GM19240 (cell line): ENCODE data around the gene LDLRAD3.

Experiments used
- DNase-seq: peaks from one replicate; pipeline ENCODE4 v3.0.0; 2011; ENCODE audit warnings: low spot score; ENCODE audit not compliant: insufficient read length

The LDLRAD3 gene

DNA sequence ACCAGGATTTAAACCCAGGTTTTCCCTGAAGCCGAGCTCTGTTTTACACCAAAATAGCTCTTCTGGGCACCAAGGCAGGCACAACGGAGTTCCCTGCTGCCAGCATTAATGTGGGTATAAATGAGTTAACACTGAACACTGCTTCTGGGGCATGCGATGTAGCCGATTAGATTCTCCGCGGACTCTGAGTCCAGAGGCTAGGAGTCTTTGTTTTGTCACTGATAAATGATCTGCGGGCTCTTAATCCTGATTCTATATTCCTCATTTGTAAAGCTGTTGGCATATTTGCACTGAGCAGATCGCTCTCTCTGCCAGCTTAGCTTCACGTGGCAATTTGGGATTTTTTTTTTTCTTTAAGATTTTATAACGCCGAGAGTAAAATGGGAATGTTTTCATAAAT is 16.8 kb upstream of the LDLRAD3 start:
- DNase-seq: no peak

DNA sequence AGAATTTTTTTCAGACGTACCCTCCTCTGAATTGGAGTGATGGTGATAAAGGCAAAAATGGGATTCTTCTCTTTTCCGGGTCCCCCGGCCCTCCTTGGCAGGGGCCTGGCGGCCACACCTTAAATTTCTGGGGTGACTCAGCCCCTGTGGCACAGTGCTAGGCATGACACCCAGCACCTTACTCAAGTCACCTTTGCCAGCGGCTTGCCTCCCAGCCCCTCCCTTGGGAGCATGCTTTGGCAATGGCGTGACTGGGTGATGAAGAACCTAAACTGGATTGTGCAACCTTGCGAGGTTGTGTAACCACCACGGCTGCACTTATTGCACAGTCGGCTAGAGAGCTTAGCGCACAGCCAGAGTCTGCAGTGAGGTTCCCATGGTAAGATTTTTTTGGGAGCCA is 16.2 kb upstream of the LDLRAD3 start:
- no peak for DNase-seq

DNA sequence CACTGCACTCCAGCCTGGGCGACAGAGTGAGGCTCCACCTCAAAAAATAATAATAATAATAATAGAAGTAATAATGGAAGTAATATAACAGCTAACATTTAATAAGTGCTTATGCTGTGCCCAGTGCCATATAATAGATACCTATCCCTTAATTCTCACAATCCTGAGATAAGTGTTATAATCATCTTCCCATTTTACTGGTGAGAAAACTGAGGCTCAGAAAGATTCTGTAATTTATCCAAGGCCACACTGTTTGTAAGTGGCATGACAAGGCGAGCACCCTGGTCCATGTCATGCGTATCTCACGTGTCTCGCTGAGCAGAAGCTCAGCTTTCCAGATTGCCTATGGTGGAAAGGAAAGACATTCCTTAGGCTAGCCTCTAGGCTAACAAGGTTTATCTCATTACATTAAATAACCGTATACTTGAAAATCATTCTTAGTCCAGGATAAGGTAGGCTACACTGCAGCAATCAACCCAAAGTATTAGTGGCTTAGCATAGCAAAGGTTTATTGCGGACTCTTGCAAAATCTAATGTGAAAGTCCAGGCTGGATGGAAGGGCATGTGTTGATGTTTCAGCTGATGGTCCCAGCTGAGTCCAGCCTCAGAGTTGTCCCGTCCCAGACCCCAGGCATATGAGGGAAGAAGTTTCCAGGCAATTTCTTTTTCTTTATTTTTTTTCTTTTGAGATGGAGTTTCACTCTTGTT is 15.0 kb upstream of the LDLRAD3 start:
- no peak for DNase-seq

DNA sequence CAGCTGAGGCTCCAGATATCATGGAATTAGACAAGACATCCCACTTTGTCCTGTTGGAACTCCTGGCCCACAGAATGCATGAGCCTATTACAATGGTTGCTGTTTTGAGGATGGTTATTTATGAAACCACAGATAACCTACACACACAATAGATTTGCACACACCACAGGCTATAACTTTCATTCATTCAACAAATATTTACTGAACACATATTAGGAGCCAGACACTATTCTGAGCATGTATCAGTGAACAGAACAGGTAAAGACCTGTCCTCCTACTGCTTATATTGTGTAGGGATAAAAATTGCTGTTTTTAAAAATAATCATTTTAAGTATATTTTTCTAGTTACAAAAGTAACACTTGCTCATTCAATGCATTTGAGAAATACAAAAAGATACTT is 13.4 kb upstream of the LDLRAD3 start:
- no peak for DNase-seq

DNA sequence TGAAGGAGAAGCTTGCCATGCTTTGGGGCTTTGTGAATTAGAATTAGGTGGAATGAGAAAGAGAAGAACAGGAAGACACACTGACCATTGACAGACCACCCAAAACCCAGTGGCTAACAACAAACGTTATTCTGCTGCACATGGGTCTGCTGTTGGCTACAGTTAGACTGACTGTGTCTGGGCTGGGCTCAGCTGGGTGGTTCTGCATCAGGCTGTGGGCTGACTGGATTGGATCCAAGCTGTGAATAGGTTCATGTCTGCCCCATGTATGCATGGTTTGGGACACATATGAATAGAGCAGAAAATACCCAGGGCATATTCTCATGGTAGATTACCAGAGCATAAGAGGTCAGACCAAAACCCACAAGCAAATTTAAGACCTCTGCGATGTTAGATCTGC is 11.7 kb upstream of the LDLRAD3 start:
- no peak for DNase-seq

DNA sequence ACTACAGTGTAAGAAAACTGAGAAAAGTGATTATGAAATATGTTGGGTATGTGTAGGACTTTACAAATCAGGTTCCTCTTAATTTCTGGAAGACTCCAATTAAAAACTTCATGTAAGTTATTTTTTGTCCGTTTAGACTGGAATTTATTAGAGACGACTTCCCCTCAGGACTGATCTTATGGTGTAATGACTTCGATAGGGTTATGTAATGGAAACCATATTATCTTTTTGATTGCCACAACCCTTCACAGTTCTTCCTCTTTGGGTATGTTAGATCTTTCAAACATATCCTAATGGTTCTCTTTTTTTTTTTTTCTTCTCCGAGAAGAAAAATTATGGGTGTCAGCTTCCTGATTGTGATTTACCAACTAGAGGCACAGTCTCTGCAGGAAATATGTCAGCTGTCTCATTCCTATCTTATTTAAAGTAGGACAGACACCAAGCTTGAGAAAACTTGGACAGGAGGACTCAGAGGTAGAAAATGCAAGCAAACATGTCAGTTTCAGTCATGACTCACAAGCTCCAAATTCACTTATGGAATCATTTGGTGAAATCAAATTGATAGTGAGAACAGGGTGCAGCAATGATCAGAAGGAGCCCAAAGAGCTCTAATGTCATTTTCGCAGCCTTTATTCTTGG is 11.1 kb upstream of the LDLRAD3 start:
- no peak for DNase-seq

DNA sequence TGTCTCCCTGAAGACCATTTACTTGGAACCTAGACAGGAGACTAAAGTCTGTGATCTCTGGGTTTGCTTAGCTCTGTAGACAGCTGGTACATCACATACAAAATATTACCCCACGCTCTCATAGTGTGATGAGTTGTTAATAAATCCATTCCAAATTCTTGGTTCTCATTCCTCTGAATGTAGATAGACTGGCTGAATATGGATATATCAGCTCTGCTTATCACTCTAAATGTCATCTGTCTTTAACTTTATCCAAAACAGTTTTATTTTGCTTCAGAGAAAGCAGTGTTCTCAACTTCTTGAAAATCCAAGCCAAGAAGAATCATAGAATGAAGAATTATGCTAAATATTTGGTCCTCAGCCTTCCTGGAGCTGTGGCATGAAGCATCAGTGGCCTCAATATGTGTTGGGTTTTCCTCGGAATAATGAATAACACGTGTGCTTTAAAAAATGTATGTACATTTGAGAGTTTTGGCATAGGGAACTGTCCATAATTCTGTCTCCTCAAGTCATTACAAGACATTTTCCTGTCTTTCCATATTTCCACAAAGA is 10.5 kb upstream of the LDLRAD3 start:
- DNase-seq: no peak

DNA sequence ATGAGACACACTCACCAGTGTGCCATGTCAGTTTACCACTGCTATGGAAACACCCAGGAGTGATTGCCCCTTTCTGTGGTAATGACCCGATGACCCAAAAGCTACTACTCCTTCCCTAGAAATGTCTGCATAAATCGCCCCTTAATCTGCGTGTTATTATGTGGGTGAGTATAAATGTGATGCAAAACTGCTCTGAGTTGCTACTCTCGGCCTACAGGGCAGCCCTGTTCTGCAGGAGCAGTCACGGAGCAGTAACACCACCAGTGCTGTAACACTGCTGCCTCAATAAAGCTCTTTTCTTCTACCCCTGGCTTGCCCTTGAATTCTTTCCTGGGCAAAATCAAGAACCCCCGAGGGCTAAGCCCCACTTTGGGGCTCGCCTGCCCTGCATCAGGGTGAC is 9.6 kb upstream of the LDLRAD3 start:
- no peak for DNase-seq

DNA sequence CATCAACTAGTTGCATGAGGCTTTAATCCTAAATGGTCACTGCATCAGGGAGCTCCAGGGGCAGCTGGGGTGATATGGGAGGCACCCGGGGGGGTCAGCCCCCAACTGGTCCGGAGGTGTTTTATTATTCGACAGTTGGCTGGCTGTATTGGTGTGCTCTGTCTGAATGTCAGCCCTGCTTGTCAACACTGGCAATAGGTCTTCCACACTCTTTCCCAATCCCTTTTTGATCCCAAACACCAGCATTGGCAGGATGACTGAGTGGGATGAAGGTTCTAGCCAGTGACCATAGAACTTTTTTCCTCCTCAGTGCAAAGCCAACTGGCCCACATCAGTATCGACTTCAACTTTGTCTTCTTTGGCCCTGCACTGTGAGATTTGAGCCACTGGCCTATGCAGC is 8.9 kb upstream of the LDLRAD3 start:
- DNase-seq: no peak

DNA sequence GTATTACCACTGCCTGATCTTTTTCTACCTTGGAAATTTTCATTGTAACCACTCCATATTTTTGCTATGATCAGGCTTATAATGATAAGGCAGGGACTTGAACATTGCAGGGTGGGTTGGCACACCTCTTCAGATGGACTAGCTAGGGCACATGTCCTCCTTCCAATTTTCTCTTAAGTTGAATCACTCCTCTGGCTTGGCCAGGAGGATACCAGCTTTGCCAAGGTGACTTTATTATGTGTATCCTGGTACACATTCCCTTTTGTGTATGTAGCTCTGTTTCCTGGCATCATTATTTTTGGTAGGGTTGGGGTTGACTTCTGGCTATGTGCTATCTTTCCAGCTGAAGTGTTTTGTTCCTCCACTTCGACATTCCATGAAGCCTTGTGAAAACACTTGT is 8.5 kb upstream of the LDLRAD3 start:
- no peak for DNase-seq

DNA sequence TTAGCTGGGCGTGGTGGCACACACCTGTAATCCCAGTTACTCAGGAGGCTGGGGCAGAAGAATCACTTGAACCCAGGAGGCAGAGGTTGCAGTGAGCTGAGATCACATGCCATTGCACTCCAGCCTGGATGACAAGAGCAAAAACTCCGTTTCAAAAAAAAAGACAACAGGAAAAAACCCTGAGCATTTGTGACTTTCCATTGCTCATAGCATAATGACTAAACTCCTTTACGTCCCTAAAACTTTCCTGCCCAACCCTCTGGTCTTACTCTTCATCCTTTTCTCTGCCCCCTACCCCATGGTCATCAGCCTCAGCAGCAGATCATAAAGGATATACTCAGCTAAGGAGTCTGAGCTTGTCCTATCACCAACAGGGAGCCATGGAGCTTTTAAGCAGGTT is 6.8 kb upstream of the LDLRAD3 start:
- DNase-seq: no peak

DNA sequence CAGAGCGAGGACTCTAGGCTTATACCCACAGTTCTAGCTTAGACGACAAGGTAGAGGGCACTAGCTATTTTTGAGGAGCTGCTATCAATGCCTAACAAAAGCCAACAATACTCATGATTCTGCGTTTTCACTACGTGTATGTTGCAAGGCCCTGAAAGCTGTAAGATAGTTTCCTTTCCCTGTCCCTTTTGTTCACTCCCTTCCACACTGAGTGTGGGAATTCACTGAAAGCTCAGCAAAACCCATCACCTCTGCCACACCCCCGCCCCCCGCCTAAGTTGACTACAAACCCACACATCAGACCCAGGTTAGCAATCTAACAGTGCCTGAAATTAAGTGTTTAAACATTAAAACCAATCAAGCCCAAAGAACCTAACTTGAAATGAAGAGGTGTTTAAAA is 6.2 kb upstream of the LDLRAD3 start:
- no peak for DNase-seq

DNA sequence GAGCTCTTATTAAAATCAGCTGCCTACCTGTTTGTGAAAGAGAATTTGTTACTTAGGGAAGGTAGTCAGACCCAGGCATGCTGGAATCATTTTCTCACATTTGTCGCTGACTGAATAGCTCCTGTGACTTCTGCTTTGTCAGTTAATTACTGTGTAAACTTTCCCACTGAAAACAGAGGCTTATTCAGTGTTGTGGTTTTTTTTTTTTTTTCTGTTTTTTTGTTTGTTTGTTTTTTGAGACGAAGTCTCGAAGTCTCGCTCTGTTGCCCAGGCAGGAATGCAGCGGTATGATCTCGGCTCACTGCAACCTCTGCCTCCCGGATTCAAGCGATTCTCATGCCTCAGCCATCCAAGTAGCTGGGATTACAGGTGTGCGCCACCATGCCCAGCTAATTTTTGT is 5.6 kb upstream of the LDLRAD3 start:
- no peak for DNase-seq

DNA sequence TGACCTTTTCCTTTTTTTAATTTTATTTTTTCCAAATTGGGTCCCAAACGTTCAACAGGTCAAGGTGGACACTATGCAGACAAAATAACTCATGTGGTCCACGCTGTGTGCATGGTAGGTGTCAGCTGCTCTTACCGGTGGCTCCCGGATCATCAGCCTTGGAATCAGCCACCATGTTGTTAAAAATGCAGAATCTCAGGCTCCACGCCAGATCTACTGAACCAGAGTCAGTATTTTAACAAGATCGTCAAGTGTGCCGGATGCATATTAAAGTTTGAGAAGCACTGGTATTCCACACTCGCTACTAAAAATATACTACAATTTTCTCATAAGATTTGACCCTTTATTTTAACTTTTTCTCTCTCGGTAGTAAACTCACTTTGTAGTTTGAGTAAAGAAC is 553 bp upstream of the LDLRAD3 start:
- DNase-seq: no peak

DNA sequence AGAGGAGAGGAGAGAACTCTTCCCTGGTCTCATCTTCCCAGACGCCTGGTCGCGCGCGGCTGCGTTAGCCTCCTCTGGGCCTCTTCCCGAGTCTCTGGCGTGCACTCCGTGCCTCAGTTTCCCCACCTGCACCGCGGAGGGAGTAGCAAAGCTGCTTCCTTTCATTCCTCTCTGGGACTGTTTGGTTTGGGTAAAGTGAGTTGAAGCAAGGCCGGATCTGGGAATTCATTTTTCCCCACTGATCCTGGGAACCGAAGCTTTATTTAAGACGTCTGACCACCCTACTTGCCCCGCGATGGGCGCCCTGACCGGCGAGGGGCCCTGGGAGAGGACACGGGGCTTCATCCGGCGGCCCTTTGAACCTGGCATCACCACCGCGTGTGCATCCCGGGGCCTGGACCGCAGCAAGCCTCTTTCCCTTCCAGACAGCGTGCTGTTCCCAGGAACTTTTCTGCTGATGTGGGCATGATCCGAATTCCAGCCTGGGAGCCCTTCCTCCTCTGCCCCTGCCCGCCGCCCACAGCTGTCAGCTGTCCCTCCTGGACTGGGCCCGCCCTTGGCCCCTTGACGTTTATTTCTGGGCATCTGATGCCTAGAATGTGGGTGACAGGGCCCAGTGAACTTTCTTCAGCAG is 758 bp downstream of the LDLRAD3 start:
- no peak for DNase-seq

DNA sequence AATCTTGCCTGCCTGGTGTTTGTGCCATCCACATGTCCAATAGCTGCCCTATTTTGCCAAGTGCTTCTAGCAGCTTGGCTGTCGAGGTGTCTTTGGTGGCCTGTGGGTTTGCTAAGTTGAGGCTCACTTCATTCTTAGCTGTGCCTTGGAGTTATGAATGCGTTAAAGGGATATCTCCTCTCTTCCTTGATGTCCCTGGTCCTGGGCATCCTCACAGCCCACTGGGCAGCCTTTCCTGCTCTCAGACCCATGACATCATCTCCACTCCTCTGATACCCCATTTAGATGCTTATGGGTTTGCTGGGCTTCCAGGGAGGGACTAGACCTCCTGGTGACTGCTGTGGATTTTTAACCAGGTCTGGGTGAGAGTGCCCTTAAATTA is 1.3 kb downstream of the LDLRAD3 start:
- no peak for DNase-seq

DNA sequence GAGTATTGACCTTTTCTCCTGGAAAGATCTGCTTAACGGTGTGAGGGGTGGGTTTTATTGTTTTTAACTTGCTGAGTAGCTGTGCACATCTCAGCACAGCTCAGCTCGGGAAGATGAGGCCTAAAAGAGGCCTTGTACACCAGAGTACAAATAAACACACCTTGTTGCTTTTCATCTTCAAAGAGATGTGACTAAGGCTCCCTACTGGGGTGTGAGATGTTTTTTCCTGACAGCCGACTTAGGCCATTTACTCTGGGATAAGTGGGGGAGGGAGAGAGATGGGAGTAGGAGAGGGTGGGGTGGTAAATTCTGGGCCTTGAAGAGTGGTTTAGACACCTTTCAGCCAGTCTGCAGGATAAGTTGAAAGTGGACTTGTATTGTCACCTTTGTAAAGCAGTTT is 2.9 kb downstream of the LDLRAD3 start:
- DNase-seq: no peak

DNA sequence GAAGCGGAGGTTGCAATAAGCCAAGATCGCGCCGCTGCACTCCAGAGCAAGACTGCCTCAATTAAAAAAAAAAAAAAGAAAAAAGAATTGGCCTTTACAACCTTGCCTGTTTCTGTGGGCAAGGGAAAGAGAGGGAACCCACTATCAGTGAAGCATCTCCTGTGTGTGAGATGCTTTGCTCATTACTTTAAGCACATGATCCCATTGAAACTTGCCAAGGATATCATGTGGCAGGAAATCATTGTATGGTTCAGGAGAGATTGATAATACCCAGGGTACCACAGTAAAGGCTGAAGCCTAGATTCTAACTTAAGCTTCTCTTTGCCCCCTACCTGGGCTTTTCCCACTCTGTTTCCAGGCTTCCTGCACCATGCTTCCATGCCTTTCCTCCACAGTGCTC is 3.6 kb downstream of the LDLRAD3 start:
- no peak for DNase-seq

DNA sequence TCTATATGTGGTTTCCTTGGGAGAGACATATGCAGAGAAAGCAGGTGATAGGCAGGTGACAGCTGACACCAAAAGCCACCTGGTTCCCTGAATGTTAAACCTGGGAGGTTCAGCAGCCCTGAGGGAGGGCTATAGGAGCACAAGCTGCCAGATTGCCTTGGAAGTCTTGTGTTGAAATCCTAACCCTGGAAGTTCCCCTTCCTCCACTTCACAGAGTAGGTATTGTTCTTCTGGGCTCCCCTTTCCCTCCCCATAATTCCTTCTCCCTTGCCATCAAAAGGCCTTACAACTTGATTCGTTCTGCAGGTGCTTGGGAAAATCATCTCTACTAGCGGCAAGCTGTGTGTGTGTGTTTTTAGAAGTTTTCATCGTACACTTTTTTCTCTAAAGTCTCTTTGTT is 5.4 kb downstream of the LDLRAD3 start:
- DNase-seq: no peak

DNA sequence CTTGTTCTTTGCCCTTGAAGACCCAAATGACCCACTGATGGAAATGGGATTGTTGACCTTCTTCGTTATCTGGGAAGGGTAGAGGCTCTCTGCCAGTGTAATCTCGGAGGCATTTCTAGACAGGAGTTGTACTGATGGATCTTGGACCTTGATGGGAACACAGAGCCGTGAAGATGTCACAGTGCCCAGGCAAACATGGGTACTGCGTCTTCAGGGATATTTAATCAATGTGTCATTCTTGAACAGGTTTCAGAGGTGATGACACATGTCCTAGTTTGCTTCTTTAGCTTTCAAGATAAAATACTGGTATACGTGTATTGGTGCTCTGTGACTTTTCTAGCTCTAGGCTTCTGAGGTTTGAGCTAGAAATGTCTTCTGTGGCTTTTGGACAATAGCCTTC is 6.2 kb downstream of the LDLRAD3 start:
- DNase-seq: no peak

DNA sequence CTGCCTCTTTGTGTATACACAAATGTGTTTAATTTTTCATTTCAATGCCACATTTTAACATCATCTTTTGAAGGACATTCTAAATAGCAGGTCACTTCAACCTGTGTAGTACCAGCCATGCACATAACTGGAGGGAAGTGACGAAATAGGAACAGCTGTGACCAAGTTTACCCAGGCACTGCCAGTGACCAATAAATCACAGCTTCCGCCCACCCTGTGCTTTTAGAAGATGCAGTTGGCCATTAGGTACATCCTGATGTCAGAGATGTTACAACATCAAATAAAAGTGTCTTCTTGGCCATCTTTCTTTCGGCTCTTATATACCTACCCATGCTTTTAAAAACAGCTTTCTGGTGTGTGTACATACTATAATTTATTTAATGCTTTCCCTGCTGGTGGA is 7.8 kb downstream of the LDLRAD3 start:
- DNase-seq: no peak

DNA sequence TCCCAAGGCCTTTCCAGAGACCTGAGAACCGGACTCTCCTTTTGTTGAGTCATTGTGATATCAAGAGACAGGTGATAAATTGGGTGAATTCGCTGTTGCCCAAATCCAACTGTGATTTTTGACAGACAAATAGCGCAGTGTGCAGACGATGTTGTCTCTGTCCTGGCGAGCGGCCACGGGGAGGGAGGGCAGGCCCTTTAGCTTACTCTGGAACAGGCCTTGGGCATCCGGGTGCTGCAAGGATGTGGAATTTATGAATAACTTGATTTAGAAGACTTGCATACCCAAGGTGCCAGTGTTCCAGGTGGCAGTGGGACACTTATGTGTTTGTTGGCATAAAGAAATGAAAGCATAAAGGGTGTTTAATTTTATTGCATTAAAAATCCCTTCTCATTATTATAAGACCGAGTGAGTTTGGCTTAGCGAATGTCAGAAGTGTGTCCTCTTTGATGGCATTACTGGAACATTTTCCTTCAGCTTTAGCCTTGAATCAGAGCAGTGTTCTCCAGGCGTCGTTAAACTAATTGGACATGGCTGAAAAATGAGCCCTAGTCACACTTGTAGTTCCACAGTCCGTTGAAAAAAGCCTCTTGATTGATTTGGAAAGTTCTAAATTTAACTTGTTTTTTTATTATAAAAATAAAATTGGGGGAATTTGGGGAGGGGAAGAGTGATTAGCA is 9.4 kb downstream of the LDLRAD3 start:
- no peak for DNase-seq
